Spleen (tissue), 7 donors: Measurements from ENCODE around the gene ZNF709.
A peak's percentile ranks its signal among the peaks of the same experiment; 100 is the strongest.

Experiments
- CTCF ChIP-seq, 11 experiments: fragments of 200-600 bp in 7 of 11; fragments of 450-650 bp in 4 of 11; sonication (generic) in 4 of 11; IDR thresholded peaks in 8 of 11; conservative IDR thresholded peaks in 3 of 11; 1 replicate in 7 of 11; 2 replicates in 4 of 11; pipeline versions ENCODE4 v1.4.0 to v1.8.0; 2016 to 2021; ENCODE audit warnings: antibody characterized with exemption in 11 of 11, inconsistent platforms in 4 of 11, mild to moderate bottlenecking in 1 of 11
- POLR2A ChIP-seq, 3 donors: fragments of 450-650 bp; IDR thresholded peaks; one replicate each; pipeline ENCODE4 v1.5.1; 2017; ENCODE audit warnings: antibody characterized with exemption in 3 of 3, mild to moderate bottlenecking in 1 of 3
- POLR2AphosphoS5 ChIP-seq, 3 donors: sonication (generic); formaldehyde crosslinking; IDR thresholded peaks; one replicate each; pipeline ENCODE4 v1.5.1; 2017; ENCODE audit warnings: antibody characterized with exemption in 3 of 3
- donor health status: DM: no; HTN: no; CAD: no; lungs with moderate emphysema.
- donor health status: DM: no; HTN: no; CAD: no.
- donor health status: DM: no; HTN: no; CAD: no.

DNA sequence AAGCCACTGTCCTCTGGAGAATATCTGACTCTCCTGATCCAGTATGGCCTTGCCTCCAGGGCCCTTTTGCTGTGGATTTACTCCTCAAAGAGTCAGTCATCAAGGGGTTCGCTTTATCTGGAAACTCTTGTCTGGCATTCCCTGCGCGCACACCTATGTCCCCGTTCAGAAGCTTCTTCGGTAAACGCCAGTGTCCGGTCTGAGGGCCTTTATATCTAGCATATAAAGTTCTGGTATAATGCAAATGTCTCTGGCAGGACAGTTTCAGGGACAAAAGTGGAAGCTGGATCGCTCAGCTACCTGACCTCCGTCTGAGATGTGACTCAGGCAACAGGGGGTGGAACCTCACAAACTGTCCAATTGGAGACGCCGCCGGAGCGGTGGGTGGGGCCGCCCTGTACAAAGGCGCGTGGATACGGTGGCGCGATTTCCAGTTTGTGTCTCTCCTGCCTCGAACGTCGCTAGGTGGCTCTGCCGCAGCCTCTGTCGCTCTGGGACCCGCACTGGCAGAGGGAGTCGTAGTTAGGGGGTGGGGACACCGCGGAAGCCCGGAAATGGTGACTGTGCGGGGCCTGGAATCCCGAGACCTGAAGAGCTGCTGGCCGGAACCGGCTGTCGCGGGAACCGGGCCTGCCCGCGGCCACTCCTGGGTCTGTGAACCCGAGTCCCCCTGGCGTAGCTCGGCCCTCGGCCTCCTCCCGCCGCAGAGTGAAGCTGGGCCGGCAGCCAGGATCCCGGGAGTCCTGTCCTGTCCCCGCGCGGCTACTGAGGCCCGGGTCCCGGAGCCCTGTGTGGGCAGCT, 10.6 kb upstream of the ZNF709 start:
- TF ChIP-seq POLR2A (IDR thresholded peaks at IDR 0.05) (peak in 1 of 3 donors; percentile 48), CTCF (IDR thresholded peaks at IDR 0.05 in 8 of 11, conservative IDR thresholded peaks at IDR 0.05 in 3 of 11) (peak in 8 of 11 experiments; percentile 22 to 67 (median 50)), POLR2AphosphoS5 (IDR thresholded peaks at IDR 0.05) (peak; percentile 94 to 96 (median 96))
